VCaP (cell line): ENCODE results near the gene MAPK1.

ENCODE experiments used
- H3K27ac ChIP-seq: fragments of 450-650 bp; 2 replicates; pipeline ENCODE4 v1.5.1; 2017
- CTCF ChIP-seq: fragments of 450-650 bp; conservative IDR thresholded peaks from 2 replicates; pipeline ENCODE4 v1.5.1; 2017; ENCODE audit warnings: mild to moderate bottlenecking, moderate library complexity

MAPK1 gene

GRCh38 chr22:21765909-21766529 lies 101.4 kb downstream of the MAPK1 start:
- no peak overlapping the region for H3K27ac ChIP-seq
- TF ChIP-seq CTCF, result no peak

- no peak overlapping the region for H3K27ac ChIP-seq
- TF ChIP-seq CTCF, result no peak
Measured at GRCh38 chr22:21764038-21764804, 103.2 kb downstream of the MAPK1 start.

GRCh38 chr22:21762712-21763581 lies 104.5 kb downstream of the MAPK1 start:
- no peak for TF ChIP-seq CTCF
- H3K27ac ChIP-seq, result no peak overlapping the region

GRCh38 chr22:21761994-21762680 lies 105.3 kb downstream of the MAPK1 start:
- no peak overlapping the region for H3K27ac ChIP-seq
- no peak for TF ChIP-seq CTCF

- no peak for TF ChIP-seq CTCF
- no peak overlapping the region for H3K27ac ChIP-seq
Measured at GRCh38 chr22:21761086-21761485, 106.4 kb downstream of the MAPK1 start.

- no peak overlapping the region for H3K27ac ChIP-seq
- no peak for TF ChIP-seq CTCF
Measured at GRCh38 chr22:21760640-21761039, 106.8 kb downstream of the MAPK1 start.
